Activated naive CD8-positive, alpha-beta T cell (primary cell): Measurements from ENCODE around the gene ZSCAN25.

Source experiments
- H3K27ac Mint-ChIP-seq: one replicate; pipeline ENCODE4 v1.8.0; 2021; ENCODE audit warnings: mixed read lengths
- H3K27me3 Mint-ChIP-seq: one replicate; pipeline ENCODE4 v1.8.0; 2021; ENCODE audit warnings: mixed read lengths
- H3K36me3 Mint-ChIP-seq: one replicate; pipeline ENCODE4 v1.8.0; 2021; ENCODE audit warnings: mixed read lengths
- H3K4me1 Mint-ChIP-seq: one replicate; pipeline ENCODE4 v1.8.0; 2021; ENCODE audit warnings: low read depth, mixed read lengths
- H3K4me3 Mint-ChIP-seq: one replicate; pipeline ENCODE4 v1.8.0; 2021; ENCODE audit warnings: mild to moderate bottlenecking, mixed read lengths
- H3K9me3 Mint-ChIP-seq: one replicate; pipeline ENCODE4 v1.8.0; 2021; ENCODE audit warnings: low read depth, mixed read lengths

ZSCAN25 gene

DNA sequence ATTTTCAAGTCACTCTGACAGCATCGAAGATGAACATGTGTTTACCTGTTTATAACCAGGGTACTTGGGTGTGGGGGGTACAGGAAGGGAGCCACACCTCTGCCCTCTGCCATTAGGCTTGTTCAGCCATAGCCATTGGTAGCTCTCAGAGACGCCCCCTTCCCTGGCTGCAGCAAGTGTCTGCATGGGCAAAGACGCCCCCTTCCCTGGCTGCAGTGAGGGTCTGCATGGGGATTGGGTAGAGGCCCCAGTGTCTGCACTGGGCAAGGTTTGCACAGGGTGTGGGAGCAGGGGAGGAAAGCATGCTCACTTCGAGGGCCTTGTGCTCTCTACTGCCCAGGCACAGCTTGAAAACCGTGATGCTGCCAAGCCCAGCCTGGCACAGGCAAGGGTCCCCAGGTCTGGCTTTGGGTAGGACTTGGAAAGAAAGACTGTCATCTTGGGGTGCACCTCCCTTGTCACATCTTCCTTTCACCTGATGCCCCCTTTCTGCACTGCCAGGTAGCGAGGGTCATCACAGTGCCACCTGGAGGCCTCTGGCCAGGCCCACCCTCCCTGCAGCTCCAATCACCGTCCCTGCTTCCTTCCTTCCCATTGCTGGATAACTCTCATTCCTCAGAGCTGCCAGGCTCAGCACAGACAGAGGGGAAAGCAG lies 15.0 kb upstream of the ZSCAN25 start:
- no peaks in the 10 kb centered on the region for H3K36me3 Mint-ChIP-seq
- H3K27ac Mint-ChIP-seq: no peak overlapping the region
- H3K4me3 Mint-ChIP-seq: no peak overlapping the region
- no peaks in the 10 kb centered on the region for H3K9me3 Mint-ChIP-seq
- peaks cover 2% of the 10 kb centered on the region for H3K4me1 Mint-ChIP-seq
- H3K27me3 Mint-ChIP-seq: no peaks in the 10 kb centered on the region

GRCh38 chr7:99605527-99605926 lies 11.2 kb upstream of the ZSCAN25 start:
- Mint-ChIP-seq H3K27ac (no peak overlapping the region), H3K27me3 (no peaks in the 10 kb centered on the region), H3K4me3 (no peak overlapping the region), H3K4me1 (peaks cover 2% of the 10 kb centered on the region), H3K36me3 (no peaks in the 10 kb centered on the region), H3K9me3 (no peaks in the 10 kb centered on the region)

GRCh38 chr7:99606531-99606930 lies 10.2 kb upstream of the ZSCAN25 start:
- H3K9me3 Mint-ChIP-seq: no peaks in the 10 kb centered on the region
- no peak overlapping the region for H3K4me3 Mint-ChIP-seq
- no peaks in the 10 kb centered on the region for H3K36me3 Mint-ChIP-seq
- H3K4me1 Mint-ChIP-seq: peaks cover 2% of the 10 kb centered on the region
- no peak overlapping the region for H3K27ac Mint-ChIP-seq
- H3K27me3 Mint-ChIP-seq: no peaks in the 10 kb centered on the region

- no peaks in the 10 kb centered on the region for H3K9me3 Mint-ChIP-seq
- H3K27me3 Mint-ChIP-seq: no peaks in the 10 kb centered on the region
- peaks cover 2% of the 10 kb centered on the region for H3K4me1 Mint-ChIP-seq
- H3K27ac Mint-ChIP-seq: no peak overlapping the region
- no peaks in the 10 kb centered on the region for H3K36me3 Mint-ChIP-seq
- H3K4me3 Mint-ChIP-seq: no peak overlapping the region
These were observed 9.2 kb upstream of the ZSCAN25 start for GRCh38 chr7:99607548-99607947.

DNA sequence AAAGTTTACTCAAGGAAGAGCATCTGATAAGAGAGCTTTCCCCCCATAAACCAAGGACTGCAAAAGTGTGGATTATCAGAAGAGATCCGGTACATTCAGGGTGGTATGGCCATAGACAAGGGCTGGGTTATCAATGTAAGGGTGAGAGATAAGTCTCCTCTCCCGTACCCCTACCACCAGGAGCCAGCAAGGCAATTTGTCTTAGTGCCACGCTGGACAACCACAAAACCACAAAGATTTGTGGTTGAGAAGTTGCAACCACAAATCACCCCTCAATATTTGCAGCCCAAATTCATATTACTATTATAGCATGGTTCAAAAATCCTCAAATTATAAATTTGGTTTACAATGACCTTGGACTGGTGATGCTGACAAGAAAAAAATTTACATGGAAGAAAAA lies 2.3 kb upstream of the ZSCAN25 start:
- Mint-ChIP-seq H3K9me3 (no peaks in the 10 kb centered on the region), H3K4me3 (no peak overlapping the region), H3K4me1 (peaks cover 37% of the 10 kb centered on the region), H3K27ac (peak overlapping the region; percentile 35), H3K27me3 (no peaks in the 10 kb centered on the region), H3K36me3 (peaks cover 13% of the 10 kb centered on the region)

GRCh38 chr7:99615989-99616358 lies 772 bp upstream of the ZSCAN25 start:
- H3K9me3 Mint-ChIP-seq: no peaks in the 10 kb centered on the region
- peaks cover 13% of the 10 kb centered on the region for H3K36me3 Mint-ChIP-seq
- H3K4me1 Mint-ChIP-seq: peaks cover 42% of the 10 kb centered on the region
- H3K27ac Mint-ChIP-seq: peak overlapping the region; percentile 94
- H3K4me3 Mint-ChIP-seq: peak overlapping the region; percentile 95
- no peaks in the 10 kb centered on the region for H3K27me3 Mint-ChIP-seq

GRCh38 chr7:99617192-99617781 lies 541 bp downstream of the ZSCAN25 start:
- no peaks in the 10 kb centered on the region for H3K9me3 Mint-ChIP-seq
- H3K27ac Mint-ChIP-seq: peak overlapping the region; percentile 94
- peak overlapping the region; percentile 95 for H3K4me3 Mint-ChIP-seq
- peaks cover 13% of the 10 kb centered on the region for H3K36me3 Mint-ChIP-seq
- H3K4me1 Mint-ChIP-seq: peaks cover 52% of the 10 kb centered on the region
- H3K27me3 Mint-ChIP-seq: no peaks in the 10 kb centered on the region

DNA sequence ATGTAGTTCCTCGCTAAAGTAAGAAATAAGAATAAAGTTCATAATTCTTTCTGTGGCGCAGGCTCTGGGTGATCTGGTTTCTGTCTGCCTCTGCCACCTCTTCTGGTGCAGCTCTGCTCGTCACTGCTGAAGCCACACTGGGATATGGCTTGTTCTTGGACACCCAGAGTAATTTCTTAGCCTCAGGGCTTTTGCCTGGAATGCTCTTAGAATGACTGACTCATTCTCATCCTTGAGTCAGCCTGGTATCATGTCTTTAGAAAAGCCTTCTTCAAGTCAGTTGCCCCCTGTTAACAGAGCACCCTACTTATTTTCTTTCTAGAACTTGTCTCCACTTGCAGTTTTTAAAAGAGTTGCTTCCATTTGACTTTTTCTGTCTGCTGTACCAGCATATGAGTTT lies 2.0 kb downstream of the ZSCAN25 start:
- Mint-ChIP-seq H3K4me3 (peak overlapping the region; percentile 95), H3K4me1 (peaks cover 66% of the 10 kb centered on the region), H3K27ac (peak overlapping the region; percentile 94), H3K27me3 (no peaks in the 10 kb centered on the region), H3K9me3 (no peaks in the 10 kb centered on the region), H3K36me3 (peaks cover 20% of the 10 kb centered on the region)

DNA sequence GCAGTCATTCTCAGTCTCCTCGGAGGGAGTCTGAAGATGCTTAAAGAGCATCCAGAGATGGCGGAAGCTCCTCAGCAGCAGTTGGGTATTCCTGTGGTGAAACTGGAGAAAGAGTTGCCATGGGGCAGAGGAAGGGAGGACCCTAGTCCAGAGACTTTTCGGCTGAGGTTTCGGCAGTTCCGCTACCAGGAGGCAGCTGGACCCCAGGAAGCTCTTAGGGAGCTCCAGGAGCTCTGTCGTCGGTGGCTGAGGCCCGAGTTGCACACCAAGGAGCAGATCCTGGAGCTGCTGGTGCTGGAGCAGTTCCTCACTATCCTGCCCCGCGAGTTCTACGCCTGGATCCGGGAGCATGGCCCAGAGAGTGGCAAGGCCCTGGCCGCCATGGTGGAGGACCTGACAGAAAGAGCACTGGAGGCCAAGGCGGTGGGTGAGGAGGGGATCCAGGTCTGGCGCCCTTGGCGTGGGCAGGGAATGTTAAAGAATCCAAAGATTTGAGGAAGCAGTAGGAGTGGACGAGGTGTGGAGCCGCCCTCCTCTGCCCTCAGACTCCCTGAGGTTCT lies 2.9 kb downstream of the ZSCAN25 start:
- Mint-ChIP-seq H3K9me3 (no peaks in the 10 kb centered on the region), H3K4me1 (peaks cover 76% of the 10 kb centered on the region), H3K27ac (peak overlapping the region; percentile 94), H3K4me3 (peak overlapping the region; percentile 95), H3K36me3 (peaks cover 29% of the 10 kb centered on the region), H3K27me3 (no peaks in the 10 kb centered on the region)

DNA sequence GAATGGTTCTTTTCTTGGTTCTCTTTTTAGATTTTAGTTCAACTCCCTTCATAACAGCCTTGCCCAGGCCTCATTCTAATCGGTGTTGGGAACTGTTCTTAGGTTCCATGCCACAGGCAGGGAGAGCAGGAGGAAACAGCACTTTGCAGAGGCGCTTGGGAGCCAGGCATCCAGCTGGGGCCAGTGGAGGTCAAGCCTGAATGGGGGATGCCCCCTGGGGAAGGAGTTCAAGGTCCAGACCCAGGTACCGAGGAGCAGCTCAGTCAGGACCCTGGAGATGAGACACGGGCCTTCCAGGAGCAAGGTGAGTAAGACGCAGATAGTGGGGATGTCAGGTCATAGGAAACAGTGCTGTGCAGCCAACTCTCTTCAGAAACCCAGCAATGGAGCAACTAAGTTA lies 4.5 kb downstream of the ZSCAN25 start:
- peaks cover 84% of the 10 kb centered on the region for H3K4me1 Mint-ChIP-seq
- no peak overlapping the region for H3K4me3 Mint-ChIP-seq
- no peaks in the 10 kb centered on the region for H3K27me3 Mint-ChIP-seq
- H3K36me3 Mint-ChIP-seq: peaks cover 38% of the 10 kb centered on the region
- peak overlapping the region; percentile 75 for H3K27ac Mint-ChIP-seq
- H3K9me3 Mint-ChIP-seq: no peaks in the 10 kb centered on the region

DNA sequence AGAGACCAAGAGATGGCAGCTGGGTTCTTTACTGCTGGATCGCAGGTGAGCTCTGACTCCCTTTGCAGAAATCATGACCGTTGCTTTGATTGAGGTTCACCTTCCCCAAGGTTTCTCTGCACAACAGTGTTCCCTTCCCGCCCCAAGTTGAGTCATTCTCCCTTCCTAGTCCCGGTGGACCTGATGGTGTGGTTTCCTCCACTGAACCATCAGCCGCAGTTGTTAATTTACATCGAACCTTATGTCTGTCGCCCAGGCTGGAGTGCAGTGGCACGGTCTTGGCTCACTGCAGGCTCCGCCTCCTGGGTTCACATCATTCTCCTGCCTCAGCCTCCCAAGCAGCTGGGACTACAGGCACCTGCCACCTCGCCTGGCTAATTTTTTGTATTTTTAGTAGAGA lies 5.8 kb downstream of the ZSCAN25 start:
- Mint-ChIP-seq H3K27me3 (no peaks in the 10 kb centered on the region), H3K36me3 (peaks cover 46% of the 10 kb centered on the region), H3K4me1 (peaks cover 85% of the 10 kb centered on the region), H3K27ac (peak overlapping the region; percentile 99), H3K4me3 (peak overlapping the region; percentile 95), H3K9me3 (no peaks in the 10 kb centered on the region)

- H3K4me3 Mint-ChIP-seq: peak overlapping the region; percentile 95
- no peaks in the 10 kb centered on the region for H3K9me3 Mint-ChIP-seq
- peak overlapping the region; percentile 99 for H3K27ac Mint-ChIP-seq
- peaks cover 81% of the 10 kb centered on the region for H3K4me1 Mint-ChIP-seq
- H3K36me3 Mint-ChIP-seq: peaks cover 45% of the 10 kb centered on the region
- no peaks in the 10 kb centered on the region for H3K27me3 Mint-ChIP-seq
These were observed 6.4 kb downstream of the ZSCAN25 start for GRCh38 chr7:99623091-99623693.

DNA sequence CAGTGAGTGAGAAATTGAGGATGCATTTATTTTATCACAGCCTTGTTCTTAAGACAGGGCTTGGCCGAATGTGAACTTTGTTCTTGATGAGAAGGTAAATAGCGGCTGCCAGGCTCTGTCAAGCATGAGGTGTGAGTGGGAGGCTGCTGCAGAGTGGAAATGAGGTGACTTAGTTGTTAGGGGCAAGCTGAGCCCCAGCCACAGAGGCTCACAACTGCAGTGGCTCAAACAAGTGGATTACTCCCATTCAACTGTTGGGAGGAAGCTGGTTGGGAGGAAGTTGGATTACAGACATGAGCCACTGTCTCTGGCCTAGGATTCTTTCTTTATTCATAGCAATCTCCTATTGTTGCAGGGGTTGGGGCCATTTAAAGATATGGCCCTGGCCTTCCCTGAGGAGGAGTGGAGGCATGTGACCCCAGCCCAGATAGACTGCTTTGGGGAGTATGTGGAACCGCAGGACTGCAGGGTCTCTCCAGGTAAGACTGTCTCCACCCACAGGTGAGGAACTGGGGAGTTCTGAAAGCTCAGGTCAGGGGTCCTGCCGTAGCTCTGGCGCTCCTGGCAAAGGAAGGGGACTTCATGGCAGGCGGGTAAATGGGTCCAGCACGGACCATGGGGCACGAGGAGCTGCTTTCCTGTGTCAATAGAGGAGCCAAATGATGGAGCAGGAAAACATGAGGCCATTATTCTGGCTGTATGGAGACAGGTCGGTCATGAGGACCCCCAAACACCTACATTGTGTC lies 7.1 kb downstream of the ZSCAN25 start:
- peak overlapping the region; percentile 99 for H3K27ac Mint-ChIP-seq
- peaks cover 81% of the 10 kb centered on the region for H3K4me1 Mint-ChIP-seq
- peaks cover 45% of the 10 kb centered on the region for H3K36me3 Mint-ChIP-seq
- H3K9me3 Mint-ChIP-seq: no peaks in the 10 kb centered on the region
- H3K4me3 Mint-ChIP-seq: peak overlapping the region; percentile 95
- H3K27me3 Mint-ChIP-seq: no peaks in the 10 kb centered on the region

DNA sequence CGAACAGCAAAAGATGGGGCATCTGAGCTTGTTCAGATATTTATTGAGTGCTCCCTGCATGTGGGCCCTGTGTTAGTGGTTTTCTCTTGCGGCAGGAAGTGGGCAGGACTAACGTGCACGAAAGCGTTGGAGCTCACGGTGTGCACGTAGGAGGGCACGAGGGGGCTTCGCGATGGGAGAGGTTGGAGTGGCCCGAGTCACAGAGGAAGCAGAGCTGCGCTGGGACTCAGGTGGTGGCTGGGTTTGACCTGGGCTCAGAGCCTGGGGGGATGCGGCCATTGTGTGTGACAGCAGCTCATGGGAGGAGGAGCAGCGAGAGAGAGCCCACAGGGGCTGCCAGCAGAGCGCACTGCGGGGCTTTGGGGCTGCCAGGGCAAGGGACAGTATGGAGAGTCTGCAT lies 7.7 kb downstream of the ZSCAN25 start:
- H3K4me1 Mint-ChIP-seq: peaks cover 76% of the 10 kb centered on the region
- H3K36me3 Mint-ChIP-seq: peaks cover 39% of the 10 kb centered on the region
- H3K27ac Mint-ChIP-seq: peak overlapping the region; percentile 99
- no peaks in the 10 kb centered on the region for H3K27me3 Mint-ChIP-seq
- no peaks in the 10 kb centered on the region for H3K9me3 Mint-ChIP-seq
- peak overlapping the region; percentile 95 for H3K4me3 Mint-ChIP-seq

DNA sequence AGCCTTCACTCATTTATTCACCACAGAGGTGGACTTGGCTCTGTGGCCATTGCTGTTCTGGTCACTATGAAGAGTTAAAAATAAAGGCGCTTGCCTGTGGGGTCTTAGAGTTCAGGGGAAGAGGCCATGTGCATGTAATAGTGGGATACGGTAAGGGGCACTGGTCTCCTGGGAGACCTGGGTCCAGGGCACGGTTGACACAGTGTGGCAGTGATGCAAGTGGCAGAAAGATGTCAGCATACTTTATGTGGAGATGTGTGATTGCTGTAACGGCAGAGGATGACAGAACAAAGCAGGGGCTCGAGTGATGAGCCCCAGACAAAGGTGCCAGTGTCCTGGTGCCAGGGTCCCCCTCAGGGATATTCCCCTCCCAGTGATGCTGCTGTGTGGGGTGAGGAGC lies 8.6 kb downstream of the ZSCAN25 start:
- Mint-ChIP-seq H3K27ac (peak overlapping the region; percentile 99), H3K4me3 (peak overlapping the region; percentile 95), H3K4me1 (peaks cover 78% of the 10 kb centered on the region)

More for the DNA sequence above, 8.6 kb downstream of the ZSCAN25 start:
- no peaks in the 10 kb centered on the region for H3K9me3 Mint-ChIP-seq
- H3K27me3 Mint-ChIP-seq: no peaks in the 10 kb centered on the region
- H3K36me3 Mint-ChIP-seq: peaks cover 39% of the 10 kb centered on the region
